ENCODE data around the gene IGFBP7.
"Not testable (repeated sequence)": the region's sequence is repeated elsewhere in the genome, so short reads cannot be mapped to it uniquely, and the experiment has no call there.

Gene IGFBP7

GRCh38 chr4:57059890-57060716, 50.1 kb downstream of the IGFBP7 start:
- no peak for TF ChIP-seq CTCF (IDR thresholded peaks at IDR 0.05; ENCODE audit: control insufficient read depth, extremely low read depth, insufficient read depth)
- DNase-seq (ENCODE audit: low read depth): no peak
- no peak overlapping the region for H3K4me3 ChIP-seq (ENCODE audit: low read depth, low read length)

GRCh38 chr4:57055886-57056285, 54.3 kb downstream of the IGFBP7 start:
- TF ChIP-seq CTCF (IDR thresholded peaks at IDR 0.05; ENCODE audit: control insufficient read depth, extremely low read depth, insufficient read depth): no peak
- no peak for DNase-seq (ENCODE audit: low read depth)
- no peak overlapping the region for H3K4me3 ChIP-seq (ENCODE audit: low read depth, low read length)

- no peak overlapping the region for H3K4me3 ChIP-seq (ENCODE audit: low read depth, low read length)
- no peak for TF ChIP-seq CTCF (IDR thresholded peaks at IDR 0.05; ENCODE audit: control insufficient read depth, extremely low read depth, insufficient read depth)
- DNase-seq (ENCODE audit: low read depth): no peak
These were observed 56.7 kb downstream of the IGFBP7 start for GRCh38 chr4:57053508-57053907.

- TF ChIP-seq CTCF (IDR thresholded peaks at IDR 0.05; ENCODE audit: control insufficient read depth, extremely low read depth, insufficient read depth): no peak
- DNase-seq (ENCODE audit: low read depth): no peak
- H3K4me3 ChIP-seq (ENCODE audit: low read depth, low read length): no peak overlapping the region
These were observed 58.7 kb downstream of the IGFBP7 start for GRCh38 chr4:57051524-57051923.

GRCh38 chr4:57051095-57051494, 59.1 kb downstream of the IGFBP7 start:
- no peak for DNase-seq (ENCODE audit: low read depth)
- TF ChIP-seq CTCF (IDR thresholded peaks at IDR 0.05; ENCODE audit: control insufficient read depth, extremely low read depth, insufficient read depth): no peak
- H3K4me3 ChIP-seq (ENCODE audit: low read depth, low read length): no peak overlapping the region

- H3K4me3 ChIP-seq (ENCODE audit: low read depth, low read length): no peak overlapping the region
- no peak for DNase-seq (ENCODE audit: low read depth)
- no peak for TF ChIP-seq CTCF (IDR thresholded peaks at IDR 0.05; ENCODE audit: control insufficient read depth, extremely low read depth, insufficient read depth)
These were observed 61.4 kb downstream of the IGFBP7 start for GRCh38 chr4:57048590-57049304.

- H3K4me3 ChIP-seq (ENCODE audit: low read depth, low read length); DNase-seq (ENCODE audit: low read depth): not testable (repeated sequence)
These were observed 63.1 kb downstream of the IGFBP7 start for GRCh38 chr4:57047046-57047445.
